KOPT-K1 (cell line): ENCODE measurements around the gene PICALM.

Experiments
- H3K27ac ChIP-seq: fragments of 200-600 bp; sonication (generic); 2 replicates; pipeline ENCODE4 v1.5.1; 2016; ENCODE audit warnings: antibody characterized with exemption, mild to moderate bottlenecking, low read depth, low read length; ENCODE audit not compliant: poor library complexity, severe bottlenecking
- H3K36me3 ChIP-seq: fragments of 200-600 bp; sonication (generic); 2 replicates; pipeline ENCODE4 v1.5.1; 2017; ENCODE audit warnings: antibody characterized with exemption, mild to moderate bottlenecking, low read length, moderate library complexity; ENCODE audit not compliant: insufficient read depth
- H3K9me3 ChIP-seq: fragments of 200-600 bp; sonication (generic); 2 replicates; pipeline ENCODE4 v1.5.1; 2017; ENCODE audit warnings: antibody characterized with exemption, low read length, mild to moderate bottlenecking; ENCODE audit not compliant: insufficient read depth, poor library complexity, severe bottlenecking

Gene PICALM

DNA sequence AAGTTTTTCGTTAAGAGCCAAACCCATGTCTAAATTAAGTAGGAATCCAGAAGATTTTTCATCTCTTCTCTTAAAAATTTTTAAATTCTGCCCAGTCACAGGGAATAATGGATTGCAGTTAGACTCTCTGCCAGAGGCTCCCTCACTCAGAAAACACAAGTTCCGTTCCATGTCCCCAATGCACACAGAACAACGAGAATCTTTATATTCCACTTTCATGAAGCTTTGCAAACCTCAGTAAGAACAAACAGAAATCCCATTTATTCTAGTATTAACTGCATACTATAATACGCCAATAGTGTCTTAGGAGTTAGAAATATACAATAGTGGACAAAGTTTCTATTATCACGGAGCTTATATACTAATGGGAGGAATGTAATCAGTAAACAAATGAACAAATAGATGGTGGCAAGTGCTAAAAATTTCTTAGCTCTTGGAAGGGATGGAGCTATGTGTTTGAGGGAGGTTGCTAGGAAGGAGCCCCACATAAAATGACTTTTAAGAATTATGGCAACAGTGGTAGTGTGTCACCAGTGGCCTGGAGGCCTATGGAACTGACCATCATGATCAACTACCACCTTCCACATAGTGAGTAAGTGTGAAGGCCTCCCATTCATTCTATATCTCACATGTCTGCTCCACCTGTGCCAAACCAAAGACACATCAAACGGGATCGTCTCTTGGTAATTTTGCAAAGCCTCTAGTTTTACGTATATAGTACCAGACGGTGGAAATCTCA lies 24.9 kb downstream of the PICALM start:
- Histone ChIP-seq H3K9me3 (no peaks in the 10 kb centered on the region), H3K27ac (no peak overlapping the region)

DNA sequence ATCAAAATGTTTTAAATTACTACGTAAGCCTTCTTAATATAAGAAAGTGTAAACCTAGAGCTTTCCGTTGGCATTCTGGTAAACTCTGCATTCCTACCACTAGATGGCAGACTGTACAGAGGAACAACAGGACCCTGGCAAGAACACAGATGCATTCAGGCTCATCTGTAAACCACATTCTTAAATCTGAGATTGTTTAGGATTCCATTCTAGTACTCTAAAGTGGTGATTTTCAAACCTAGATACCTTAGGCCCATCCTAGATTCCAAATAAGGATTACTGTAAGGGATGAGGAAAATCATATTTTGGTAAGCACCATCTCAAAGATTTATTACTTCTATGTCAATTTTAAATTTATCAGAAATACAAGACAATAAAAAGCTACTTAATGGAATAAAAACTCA lies 26.9 kb downstream of the PICALM start:
- Histone ChIP-seq H3K9me3 (no peaks in the 10 kb centered on the region), H3K36me3 (no peaks in the 10 kb centered on the region), H3K27ac (no peak overlapping the region)

More for the DNA sequence above, 24.9 kb downstream of the PICALM start:
- H3K36me3 ChIP-seq, result no peaks in the 10 kb centered on the region

DNA sequence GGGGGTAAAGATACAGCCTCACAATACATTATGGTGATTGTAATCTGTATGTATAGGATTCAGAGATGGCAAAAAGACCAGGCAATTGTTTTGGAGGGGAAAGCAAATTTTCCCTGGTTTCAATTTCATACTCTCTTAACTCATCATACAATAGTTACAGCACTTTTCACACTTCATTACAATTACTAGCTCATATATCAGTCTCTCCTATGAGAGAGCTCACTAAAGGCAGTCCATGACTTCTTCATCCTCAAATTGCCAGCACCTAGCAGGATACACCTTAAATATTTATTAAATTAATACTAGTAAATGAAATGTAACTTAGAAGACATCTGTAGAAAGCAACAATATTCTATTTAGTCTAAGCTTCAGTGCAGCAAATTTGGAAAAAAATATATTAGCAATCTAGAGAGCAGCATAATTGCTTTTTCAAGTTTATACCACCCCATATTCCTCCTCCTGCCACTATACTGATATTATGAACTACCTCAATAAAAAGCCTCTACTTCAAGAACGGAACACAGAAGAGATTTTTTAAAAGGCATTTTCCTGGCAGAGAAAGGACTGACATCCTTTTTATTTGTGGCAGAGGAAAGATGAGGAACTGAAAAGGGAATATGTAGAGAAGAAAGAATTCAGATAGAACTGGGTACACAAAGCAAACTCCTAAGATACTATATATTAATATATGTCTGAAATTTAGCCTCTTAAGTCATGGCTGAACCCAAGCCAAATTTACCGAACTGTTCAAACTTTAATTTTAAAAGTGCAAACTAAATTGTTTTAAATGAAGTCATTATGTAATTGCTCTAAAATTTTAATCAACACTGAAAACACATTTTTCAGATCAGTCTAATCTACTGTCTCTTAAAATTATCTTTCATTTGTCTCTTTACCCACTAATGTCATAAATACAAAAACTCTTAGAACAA lies 27.7 kb downstream of the PICALM start:
- Histone ChIP-seq H3K36me3 (no peaks in the 10 kb centered on the region), H3K27ac (no peak overlapping the region), H3K9me3 (no peaks in the 10 kb centered on the region)

DNA sequence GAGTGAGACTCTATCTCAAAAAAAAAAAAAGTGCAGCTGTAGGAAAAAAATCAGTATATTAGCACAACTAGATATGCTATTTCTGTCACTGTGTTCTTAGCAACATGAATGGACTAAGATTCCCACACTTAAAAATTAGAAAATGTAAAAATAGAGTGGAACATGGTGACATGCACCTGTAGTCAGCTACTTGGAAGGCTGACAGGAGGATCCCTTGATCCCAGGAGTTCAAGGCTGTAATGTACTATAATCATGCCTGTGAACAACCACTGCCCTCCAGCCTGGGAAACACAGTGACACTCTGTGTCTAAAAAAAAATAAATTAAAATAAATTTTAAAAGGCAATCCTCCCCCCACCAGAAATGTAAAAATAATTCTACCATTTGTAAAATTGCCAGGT lies 29.8 kb downstream of the PICALM start:
- Histone ChIP-seq H3K27ac (no peak overlapping the region), H3K9me3 (no peaks in the 10 kb centered on the region), H3K36me3 (no peaks in the 10 kb centered on the region)

DNA sequence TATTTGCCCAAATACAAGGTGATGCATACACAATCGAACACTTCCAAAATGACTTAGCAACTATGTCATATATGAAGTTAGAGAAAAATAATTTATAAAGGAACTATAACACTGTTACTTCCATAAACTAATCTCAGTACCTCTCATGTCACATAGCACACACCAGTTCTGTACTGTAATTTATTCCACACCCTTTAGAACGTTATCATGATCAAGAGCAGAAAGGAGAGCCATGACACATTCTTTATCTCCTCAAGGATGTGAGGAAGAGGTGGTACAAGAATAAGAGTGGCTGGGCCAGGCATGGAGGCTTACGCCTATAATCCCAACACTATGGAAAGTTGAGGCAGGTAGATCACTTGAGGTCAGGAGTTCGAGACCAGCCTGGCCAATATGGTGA lies 31.1 kb downstream of the PICALM start:
- Histone ChIP-seq H3K36me3 (no peaks in the 10 kb centered on the region), H3K27ac (no peak overlapping the region), H3K9me3 (no peaks in the 10 kb centered on the region)

DNA sequence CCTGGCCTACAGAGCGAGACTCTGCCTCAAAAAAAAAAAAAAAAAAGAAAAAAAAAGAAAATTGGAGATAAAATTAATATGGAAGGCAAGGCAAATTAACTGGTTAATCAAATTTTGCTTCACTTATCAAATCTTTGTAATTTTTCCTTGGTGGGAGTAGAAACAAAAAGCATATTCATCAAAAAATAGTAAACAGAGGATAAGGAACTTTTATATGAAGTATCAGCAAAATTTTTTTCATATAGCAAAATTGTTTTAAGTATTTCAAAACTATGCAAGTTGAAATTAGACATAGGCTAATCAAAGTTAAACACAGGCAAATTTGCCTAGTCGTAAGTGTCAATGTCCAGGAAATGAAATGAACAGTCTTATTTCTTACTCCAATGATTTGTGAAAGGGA lies 33.0 kb downstream of the PICALM start:
- peaks cover 7% of the 10 kb centered on the region for H3K36me3 ChIP-seq
- no peak overlapping the region for H3K27ac ChIP-seq
- H3K9me3 ChIP-seq, result no peaks in the 10 kb centered on the region

DNA sequence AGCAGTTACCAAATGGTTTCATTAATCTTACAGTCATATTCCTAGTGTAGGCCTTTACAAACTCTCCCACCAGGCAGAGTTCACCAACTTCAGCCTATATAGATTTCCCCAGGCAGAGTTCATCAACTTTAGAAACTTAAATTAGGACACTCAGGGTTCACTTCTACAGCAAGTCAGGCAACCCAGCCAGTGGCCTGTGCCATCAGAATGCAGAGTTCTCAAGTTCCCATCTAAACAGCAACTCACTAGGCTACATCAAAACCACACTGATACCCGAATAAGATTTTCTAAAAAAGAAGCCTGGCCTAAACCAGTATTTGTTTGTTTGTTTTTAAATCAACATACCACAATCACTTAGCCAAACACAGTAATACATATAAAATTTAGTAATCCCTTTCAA lies 33.7 kb downstream of the PICALM start:
- H3K9me3 ChIP-seq, result no peaks in the 10 kb centered on the region
- peaks cover 14% of the 10 kb centered on the region for H3K36me3 ChIP-seq
- no peak overlapping the region for H3K27ac ChIP-seq

DNA sequence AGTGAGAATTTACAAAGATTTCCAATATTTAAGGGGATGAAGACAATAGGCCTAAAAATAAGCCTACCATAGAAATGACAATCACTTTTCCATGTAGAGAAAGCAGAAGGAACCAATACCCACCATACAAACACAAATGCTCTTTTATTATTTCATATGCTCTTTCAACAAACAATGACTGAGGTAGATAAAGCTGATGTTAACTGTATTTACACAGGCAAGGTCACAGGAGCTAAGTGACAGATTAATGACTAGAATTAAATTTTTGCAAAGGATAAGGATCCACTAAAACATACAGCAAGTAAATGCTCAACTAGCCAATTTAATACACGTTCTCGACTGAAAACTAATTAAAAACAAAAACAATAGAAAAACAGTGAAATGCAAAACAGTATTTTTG lies 34.2 kb downstream of the PICALM start:
- Histone ChIP-seq H3K36me3 (peaks cover 19% of the 10 kb centered on the region), H3K9me3 (no peaks in the 10 kb centered on the region), H3K27ac (no peak overlapping the region)

DNA sequence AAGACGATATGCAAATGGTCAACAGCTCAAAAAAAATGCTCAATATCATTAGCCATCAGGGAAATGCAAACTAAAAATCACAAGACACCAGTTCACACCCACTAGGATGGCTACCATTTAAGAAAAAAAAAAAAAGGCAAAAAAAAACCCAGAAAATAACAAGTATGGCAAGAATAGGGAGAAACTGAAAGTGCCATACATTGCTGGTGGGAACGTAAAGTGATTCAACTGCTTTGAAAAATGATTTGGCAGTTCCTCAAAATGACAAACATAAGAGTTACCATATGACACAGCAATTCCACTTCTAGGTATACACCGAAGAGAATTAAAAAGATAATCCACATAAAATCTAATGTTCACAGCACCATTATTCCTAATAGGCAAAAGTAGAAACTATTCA lies 47.5 kb downstream of the PICALM start:
- H3K36me3 ChIP-seq, result peaks cover 92% of the 10 kb centered on the region

DNA sequence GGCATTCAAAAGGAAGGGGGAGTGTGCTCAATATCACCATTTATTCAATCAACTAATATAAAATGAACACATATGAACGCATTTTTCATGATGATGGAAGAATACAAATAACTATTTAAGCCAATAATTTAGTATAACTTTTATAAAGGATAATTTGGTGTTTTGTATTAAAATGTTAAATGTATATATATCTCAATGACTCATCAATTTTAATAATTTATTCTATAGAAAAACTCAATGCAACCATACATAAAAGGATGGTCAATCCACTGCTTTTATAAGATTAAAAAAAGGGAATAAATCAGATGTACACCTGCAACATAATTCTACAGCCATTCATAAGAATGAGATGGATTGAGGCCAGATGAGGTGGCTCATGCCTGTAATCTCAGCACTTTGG lies 50.6 kb downstream of the PICALM start:
- no peak overlapping the region for H3K27ac ChIP-seq
- H3K36me3 ChIP-seq, result peaks cover 91% of the 10 kb centered on the region
- no peaks in the 10 kb centered on the region for H3K9me3 ChIP-seq

More for the DNA sequence above, 47.5 kb downstream of the PICALM start:
- Histone ChIP-seq H3K9me3 (no peaks in the 10 kb centered on the region), H3K27ac (no peak overlapping the region)

DNA sequence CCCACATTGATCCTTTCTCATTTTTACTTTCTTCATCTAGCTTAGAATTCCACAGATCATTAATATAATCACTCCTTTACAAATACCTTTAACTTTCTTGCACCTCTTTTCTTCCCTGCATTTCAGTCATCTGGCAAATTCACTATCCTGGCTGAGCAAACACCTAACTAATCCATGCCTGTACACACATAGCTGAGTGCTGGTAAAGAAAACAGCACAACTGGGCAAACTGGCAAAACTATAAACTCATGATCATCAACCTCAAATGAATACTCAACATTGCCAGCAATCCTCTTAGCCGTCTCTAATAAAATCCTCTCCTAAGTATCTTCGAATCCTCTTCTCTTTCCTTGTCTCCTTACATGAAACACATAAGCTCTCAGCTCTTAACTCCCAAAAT lies 52.4 kb downstream of the PICALM start:
- Histone ChIP-seq H3K36me3 (peaks cover 87% of the 10 kb centered on the region), H3K27ac (no peak overlapping the region), H3K9me3 (no peaks in the 10 kb centered on the region)

DNA sequence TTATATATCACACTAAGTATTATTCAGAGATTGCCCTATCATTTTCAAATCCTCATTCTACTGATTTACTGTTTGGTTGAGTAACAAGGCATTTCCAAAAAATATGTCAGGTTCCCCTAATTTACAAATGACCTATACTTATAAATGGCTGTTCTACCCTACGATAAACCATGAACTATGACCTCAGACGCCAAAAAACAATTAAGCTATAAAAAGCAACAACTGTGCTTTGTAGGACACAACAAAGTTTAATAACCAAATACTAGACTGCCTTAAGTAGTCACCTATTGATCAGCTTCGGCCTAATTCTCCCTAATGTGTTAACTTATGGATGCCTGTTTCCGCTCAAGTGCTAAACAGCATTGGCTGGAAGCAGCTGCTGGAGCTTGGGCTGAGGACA lies 53.2 kb downstream of the PICALM start:
- Histone ChIP-seq H3K9me3 (no peaks in the 10 kb centered on the region), H3K36me3 (peaks cover 87% of the 10 kb centered on the region), H3K27ac (no peak overlapping the region)

DNA sequence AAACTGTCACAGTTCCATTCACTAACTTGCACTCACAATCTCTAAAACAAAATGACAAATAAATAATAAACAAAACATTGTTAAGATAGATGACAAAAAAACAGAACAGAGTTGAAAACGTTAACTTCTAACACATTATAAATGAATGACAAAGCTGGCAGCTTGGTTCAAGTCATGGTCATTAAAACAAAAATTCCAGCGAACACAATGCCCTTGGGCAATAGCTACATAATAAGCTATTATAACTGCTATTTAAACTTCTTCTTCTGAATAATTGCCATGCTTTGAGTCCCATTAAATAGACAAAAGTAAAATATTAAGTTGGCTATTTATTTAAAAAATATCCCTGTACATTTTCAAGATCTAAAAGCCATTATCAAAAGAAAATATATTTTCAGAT lies 54.7 kb downstream of the PICALM start:
- Histone ChIP-seq H3K27ac (no peak overlapping the region), H3K36me3 (peaks cover 87% of the 10 kb centered on the region), H3K9me3 (no peaks in the 10 kb centered on the region)

DNA sequence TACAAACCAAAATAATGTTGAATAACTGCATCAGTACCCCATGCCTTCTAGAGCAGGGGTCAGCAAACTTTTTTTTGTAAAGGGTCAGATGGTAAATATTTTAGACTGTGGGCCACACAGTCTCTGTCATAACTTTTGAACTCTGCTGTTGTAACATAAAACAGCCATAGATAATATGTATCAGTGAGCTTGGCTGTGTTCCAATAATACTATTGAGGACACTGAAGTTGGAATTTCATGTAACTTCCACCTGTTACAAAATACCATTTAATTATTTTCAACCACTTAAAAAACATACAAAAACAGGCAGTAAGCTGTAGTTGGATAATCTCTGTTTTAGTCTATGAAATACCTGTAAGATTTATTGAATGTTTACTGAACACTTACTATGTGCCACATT lies 55.2 kb downstream of the PICALM start:
- no peaks in the 10 kb centered on the region for H3K9me3 ChIP-seq
- no peak overlapping the region for H3K27ac ChIP-seq
- H3K36me3 ChIP-seq, result peaks cover 87% of the 10 kb centered on the region

DNA sequence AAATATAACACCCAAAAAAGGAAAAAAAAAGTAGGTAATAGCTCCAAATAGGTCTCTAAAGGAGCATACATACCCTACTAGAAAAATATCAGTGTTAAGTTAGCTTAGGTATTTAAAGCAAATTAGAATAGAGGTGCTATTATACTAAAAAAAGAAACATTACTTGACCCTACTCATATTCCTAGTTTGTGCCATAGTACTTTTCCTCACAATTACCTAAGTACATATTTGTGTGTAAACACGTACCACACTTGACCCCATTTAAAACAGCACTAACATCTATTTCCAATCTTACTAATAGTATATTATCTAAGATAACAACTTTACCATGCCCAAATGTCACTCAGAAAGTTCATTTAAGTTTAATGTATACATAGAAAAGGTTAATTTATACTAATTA lies 57.7 kb downstream of the PICALM start:
- Histone ChIP-seq H3K36me3 (peaks cover 95% of the 10 kb centered on the region), H3K27ac (no peak overlapping the region), H3K9me3 (no peaks in the 10 kb centered on the region)
